ENCODE data around the gene VARS2. TPM values are rescaled to one million over a fixed set of nuclear protein-coding genes. Genes with fewer than 3 reads are reported as not detected.

VARS2 gene
- total and polyA plus RNA-seq, 3 donors from 2014 or later: 31.4 to 45.5 (median 36.5) TPM

DNA sequence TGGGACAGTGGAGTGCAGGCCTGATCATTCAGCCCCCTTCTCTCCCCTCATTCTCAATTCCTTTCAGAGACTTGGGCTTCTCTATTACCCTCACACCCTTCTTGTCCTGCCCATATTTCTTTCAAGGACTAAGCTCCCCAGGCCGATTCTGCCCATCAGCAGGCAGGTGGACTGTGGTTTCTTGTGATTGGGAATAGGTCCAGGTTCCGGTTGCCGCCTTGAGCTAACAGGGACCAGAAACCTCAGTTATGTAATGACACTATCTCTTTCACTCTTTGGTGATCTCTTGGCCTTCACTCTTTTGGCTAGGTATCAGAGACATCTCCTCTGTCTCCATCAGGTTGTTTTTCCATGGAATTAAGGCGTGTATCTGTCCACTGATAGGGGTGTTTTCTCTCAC is 33.2 kb downstream of the VARS2 start:
- Histone ChIP-seq H3K27ac (no peak overlapping the region), H3K4me1 (no peaks in the 10 kb centered on the region), H3K27me3 (no peaks in the 10 kb centered on the region), H3K4me3 (no peak overlapping the region), H3K9me3 (no peaks in the 10 kb centered on the region), H3K36me3 (ENCODE audit: low read depth, missing control alignments) (no peaks in the 10 kb centered on the region)
- whole genome bisulfite sequencing, 2 donors: 84 to 93% methylated on average over 4 of the region's 4 CpGs
- TF ChIP-seq POLR2A (IDR thresholded peaks at IDR 0.05): no peak
- TF ChIP-seq, protein P1, sequence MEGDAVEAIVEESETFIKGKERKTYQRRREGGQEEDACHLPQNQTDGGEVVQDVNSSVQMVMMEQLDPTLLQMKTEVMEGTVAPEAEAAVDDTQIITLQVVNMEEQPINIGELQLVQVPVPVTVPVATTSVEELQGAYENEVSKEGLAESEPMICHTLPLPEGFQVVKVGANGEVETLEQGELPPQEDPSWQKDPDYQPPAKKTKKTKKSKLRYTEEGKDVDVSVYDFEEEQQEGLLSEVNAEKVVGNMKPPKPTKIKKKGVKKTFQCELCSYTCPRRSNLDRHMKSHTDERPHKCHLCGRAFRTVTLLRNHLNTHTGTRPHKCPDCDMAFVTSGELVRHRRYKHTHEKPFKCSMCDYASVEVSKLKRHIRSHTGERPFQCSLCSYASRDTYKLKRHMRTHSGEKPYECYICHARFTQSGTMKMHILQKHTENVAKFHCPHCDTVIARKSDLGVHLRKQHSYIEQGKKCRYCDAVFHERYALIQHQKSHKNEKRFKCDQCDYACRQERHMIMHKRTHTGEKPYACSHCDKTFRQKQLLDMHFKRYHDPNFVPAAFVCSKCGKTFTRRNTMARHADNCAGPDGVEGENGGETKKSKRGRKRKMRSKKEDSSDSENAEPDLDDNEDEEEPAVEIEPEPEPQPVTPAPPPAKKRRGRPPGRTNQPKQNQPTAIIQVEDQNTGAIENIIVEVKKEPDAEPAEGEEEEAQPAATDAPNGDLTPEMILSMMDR (IDR thresholded peaks at IDR 0.05): no peak
- intact Hi-C loops (cut with DNase I; ENCODE audit: low total_unique reads): no loop called here
- DNase-seq: no peak

DNA sequence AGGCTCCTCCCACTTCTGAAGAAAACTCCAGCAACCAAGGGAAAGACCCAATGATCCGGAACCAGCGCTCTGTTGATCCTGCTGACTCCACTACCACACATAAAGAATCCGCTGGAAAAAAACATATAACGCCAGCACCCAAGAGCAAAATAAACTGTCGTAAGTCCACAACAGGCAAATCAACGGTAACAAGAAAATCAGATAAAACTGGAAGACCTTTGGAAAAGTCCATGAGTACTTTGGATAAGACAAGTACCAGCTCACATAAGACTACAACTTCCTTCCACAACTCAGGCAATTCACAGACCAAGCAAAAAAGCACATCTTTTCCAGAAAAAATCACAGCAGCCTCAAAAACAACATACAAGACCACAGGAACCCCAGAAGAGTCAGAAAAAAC is 34.8 kb downstream of the VARS2 start:
- Histone ChIP-seq H3K27me3 (no peaks in the 10 kb centered on the region), H3K36me3 (ENCODE audit: low read depth, missing control alignments) (no peaks in the 10 kb centered on the region), H3K4me1 (no peaks in the 10 kb centered on the region), H3K4me3 (no peak overlapping the region), H3K9me3 (no peaks in the 10 kb centered on the region), H3K27ac (no peak overlapping the region)
- DNase-seq: no peak
- intact Hi-C loops (cut with DNase I; ENCODE audit: low total_unique reads): no loop called here
- 95 to 98% methylated on average over 6 of the region's 6 CpGs for WGBS, 2 donors
- no peak for TF ChIP-seq POLR2A (IDR thresholded peaks at IDR 0.05)
- TF ChIP-seq, protein P1 (IDR thresholded peaks at IDR 0.05): no peak

DNA sequence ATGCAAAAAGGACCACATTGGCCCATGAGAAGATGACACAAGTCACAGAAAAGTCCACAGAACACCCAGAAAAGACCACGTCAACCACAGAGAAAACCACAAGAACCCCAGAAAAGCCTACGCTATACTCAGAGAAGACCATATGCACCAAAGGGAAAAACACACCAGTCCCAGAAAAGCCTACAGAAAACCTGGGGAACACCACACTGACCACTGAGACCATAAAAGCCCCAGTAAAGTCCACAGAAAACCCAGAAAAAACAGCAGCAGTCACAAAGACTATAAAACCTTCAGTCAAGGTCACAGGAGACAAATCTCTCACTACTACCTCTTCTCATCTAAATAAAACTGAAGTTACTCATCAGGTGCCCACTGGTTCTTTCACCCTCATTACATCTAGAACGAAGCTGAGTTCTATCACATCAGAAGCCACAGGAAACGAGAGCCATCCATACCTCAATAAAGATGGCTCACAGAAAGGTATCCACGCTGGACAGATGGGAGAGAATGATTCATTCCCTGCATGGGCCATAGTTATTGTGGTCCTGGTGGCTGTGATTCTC is 38.0 kb downstream of the VARS2 start:
- Histone ChIP-seq H3K36me3 (ENCODE audit: low read depth, missing control alignments) (no peaks in the 10 kb centered on the region), H3K4me1 (peaks cover 7% of the 10 kb centered on the region), H3K27me3 (no peaks in the 10 kb centered on the region), H3K27ac (no peak overlapping the region), H3K4me3 (no peak overlapping the region), H3K9me3 (no peaks in the 10 kb centered on the region)
- 83 to 95% methylated on average over 5 of the region's 5 CpGs for WGBS, 2 donors
- no peak for DNase-seq
- intact Hi-C loops (cut with DNase I; ENCODE audit: low total_unique reads): no loop called here
- no peak for TF ChIP-seq POLR2A (IDR thresholded peaks at IDR 0.05)
- TF ChIP-seq, protein P1 (IDR thresholded peaks at IDR 0.05): no peak

DNA sequence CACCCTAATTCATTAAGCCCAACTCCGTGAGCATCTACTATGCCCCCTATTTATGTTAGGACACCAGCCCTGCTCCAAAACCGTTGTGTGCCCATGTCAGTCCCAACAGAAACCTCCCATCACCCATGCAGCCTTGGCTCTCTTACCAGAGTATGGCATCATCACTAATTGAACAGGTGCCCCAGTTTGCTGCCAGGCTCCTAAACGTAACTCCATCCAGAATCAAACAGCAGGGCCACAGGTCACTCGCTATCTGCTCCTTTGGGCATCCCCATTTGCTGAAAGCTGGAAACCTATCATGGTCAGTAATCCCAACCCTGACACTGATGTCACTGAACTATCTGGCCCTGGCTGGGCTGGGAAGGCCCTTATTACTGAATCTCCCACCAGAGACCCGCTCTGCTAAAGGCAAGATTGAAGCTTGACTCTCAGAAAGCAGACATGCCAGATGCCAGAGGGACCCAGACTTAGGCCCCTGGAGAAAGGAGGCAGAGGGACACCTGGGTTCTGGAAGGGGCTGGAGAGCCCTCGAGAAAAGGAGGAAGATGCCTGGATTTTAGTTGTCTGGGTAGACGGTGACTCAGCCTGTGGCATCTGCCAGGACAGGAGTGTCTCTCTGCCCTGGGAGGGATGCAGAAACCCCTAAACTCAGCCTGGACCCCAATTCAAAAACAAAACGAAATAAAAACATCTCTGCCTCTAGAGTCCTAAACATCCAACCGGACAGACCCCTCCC is 40.8 kb downstream of the VARS2 start:
- DNase-seq: no peak
- Histone ChIP-seq H3K27me3 (no peaks in the 10 kb centered on the region), H3K4me3 (peak overlapping the region; percentile 55 to 59), H3K36me3 (ENCODE audit: low read depth, missing control alignments) (no peaks in the 10 kb centered on the region), H3K9me3 (no peaks in the 10 kb centered on the region), H3K27ac (peak overlapping the region in 1 of 2 donors; percentile 57), H3K4me1 (peaks cover 7% of the 10 kb centered on the region)
- intact Hi-C loops (cut with DNase I; ENCODE audit: low total_unique reads): no loop called here
- no peak for TF ChIP-seq POLR2A (IDR thresholded peaks at IDR 0.05)
- TF ChIP-seq, protein P1 (IDR thresholded peaks at IDR 0.05): no peak
- 46 to 62% methylated on average over 9 of the region's 9 CpGs for WGBS, 2 donors
